Stimulated activated naive CD8-positive, alpha-beta T cell treated with anti-CD3 and anti-CD28 coated beads, Interleukin-15, amount 100 ng/mL, for 72 hours (primary cell): ENCODE data around the gene CDCP2.
"Not testable (repeated sequence)": the region's sequence is repeated elsewhere in the genome, so short reads cannot be mapped to it uniquely, and the experiment has no call there.

Experiments
- ATAC-seq: fragments of 150-1000 bp; cut with Tn5 transposase; 2 replicates; pipeline ENCODE4 v1.10.0; 2021; ENCODE audit warnings: mild to moderate bottlenecking, moderate library complexity
- DNase-seq, 2 donors: peaks; one replicate each; pipeline ENCODE4 v3.0.0; 2021 to 2022
- H3K27ac Mint-ChIP-seq, 2 donors: one replicate each; pipeline ENCODE4 v1.8.0; 2022; ENCODE audit warnings: mild to moderate bottlenecking in 2 of 2, mixed read lengths in 2 of 2, moderate library complexity in 2 of 2
- H3K27me3 Mint-ChIP-seq: one replicate; pipeline ENCODE4 v1.8.0; 2022; ENCODE audit warnings: mixed read lengths
- H3K4me1 Mint-ChIP-seq: one replicate; pipeline ENCODE4 v1.8.0; 2022; ENCODE audit warnings: mild to moderate bottlenecking, mixed read lengths
- H3K4me3 Mint-ChIP-seq, 2 donors: one replicate each; pipeline ENCODE4 v1.8.0; 2022; ENCODE audit warnings: mild to moderate bottlenecking in 2 of 2, mixed read lengths in 2 of 2, moderate library complexity in 1 of 2
- H3K9me3 Mint-ChIP-seq, 2 donors: one replicate each; pipeline ENCODE4 v1.8.0; 2022; ENCODE audit warnings: mixed read lengths in 2 of 2

Gene CDCP2

DNA sequence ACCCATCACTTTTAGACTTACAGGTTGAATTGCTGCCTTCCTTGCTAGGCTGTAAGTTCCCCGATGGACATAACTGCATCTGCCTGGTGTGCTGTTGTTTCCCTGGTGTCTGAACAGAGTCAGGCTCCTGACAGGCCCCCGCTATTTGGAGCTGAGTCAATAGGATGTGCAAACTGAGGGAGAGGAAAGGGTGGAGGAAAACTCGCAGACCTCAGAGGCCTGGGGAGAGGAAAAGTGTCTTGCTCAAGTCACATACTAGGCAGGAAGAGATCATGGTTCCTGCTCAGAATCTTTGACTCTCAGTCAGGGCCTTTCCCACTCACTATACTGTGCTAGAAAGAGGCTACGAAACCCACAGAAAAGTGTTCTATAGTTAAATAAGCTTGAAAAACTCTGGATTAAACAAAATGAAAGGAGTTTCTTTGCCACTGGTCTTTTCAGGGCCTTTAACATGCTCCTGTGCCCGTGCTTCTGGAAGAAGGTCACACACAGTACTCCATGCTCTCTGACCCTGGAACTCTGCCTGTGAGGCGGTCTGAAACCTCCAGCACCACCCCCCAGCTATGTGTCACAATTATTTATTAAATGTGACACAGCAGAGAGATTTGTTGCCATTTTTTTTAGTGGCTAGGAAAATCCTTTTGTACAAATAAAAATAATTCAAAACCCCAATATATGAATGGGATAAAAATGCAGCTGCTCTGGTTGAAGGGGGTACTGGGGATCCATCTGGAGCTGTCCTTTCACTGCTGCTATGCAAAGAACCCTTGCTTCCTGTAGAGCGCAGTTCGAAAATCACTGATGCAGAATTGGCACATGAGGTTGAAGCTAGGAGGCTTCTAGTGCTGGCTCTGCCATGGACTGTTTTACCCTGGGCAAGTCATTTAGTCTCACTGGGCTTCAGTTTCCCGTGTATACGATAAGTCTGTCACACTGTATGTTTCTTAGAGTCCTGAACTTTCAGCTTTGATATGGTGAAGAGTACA, 20.1 kb upstream of the CDCP2 start:
- DNase-seq (no peak), ATAC-seq (no peak)
- Mint-ChIP-seq H3K9me3 (no peaks in the 10 kb centered on the region), H3K27me3 (no peaks in the 10 kb centered on the region), H3K4me1 (peaks cover 13% of the 10 kb centered on the region), H3K27ac (no peak overlapping the region), H3K4me3 (no peak overlapping the region)

DNA sequence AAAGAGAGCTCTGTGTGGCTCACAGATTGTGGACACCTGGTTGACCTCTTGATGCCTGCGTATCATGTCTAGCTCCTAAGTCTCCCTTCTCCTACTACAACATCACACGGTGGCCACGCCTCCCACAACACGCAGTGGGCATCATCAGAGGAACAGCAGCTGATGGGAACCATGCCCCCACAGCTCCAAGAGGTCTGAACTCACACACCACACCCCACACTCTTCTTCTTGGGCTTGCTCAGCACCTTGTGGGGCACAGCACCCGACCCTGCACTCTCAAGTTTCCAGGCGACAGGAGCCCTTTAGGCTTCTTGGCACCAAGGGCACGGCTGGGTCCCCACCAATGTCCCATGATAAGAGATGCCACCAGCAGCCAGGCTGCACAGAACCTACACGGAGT, 18.8 kb upstream of the CDCP2 start:
- H3K4me1 Mint-ChIP-seq, result peaks cover 13% of the 10 kb centered on the region
- H3K27ac Mint-ChIP-seq, result peak overlapping the region; percentile 28 to 64
- no peaks in the 10 kb centered on the region for H3K27me3 Mint-ChIP-seq
- ATAC-seq, result no peak
- no peaks in the 10 kb centered on the region for H3K9me3 Mint-ChIP-seq
- no peak overlapping the region for H3K4me3 Mint-ChIP-seq
- no peak for DNase-seq

DNA sequence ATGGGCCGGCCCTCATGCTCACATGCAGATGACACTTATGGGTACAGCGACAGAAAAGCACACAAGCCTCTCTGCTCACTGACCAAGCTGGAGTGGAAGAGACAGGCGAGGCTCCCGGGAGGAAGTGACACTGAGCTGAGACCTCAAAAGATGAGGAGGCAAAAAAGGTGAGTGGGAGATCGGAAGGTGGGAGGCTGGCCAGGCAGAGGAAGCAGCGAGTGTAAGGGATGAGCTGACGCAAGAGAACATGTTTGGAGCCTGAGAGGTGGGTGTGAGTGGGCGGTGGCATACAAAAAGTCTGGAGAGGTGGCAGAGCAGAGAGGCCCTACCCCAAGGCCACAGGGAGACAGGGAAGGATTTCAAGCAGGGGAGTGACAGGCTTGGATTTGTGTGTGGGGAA, 18.2 kb upstream of the CDCP2 start:
- DNase-seq, result no peak
- H3K27ac Mint-ChIP-seq, result peak overlapping the region in 1 of 2 donors; percentile 7
- H3K4me3 Mint-ChIP-seq, result no peak overlapping the region
- H3K4me1 Mint-ChIP-seq, result peaks cover 13% of the 10 kb centered on the region
- no peaks in the 10 kb centered on the region for H3K9me3 Mint-ChIP-seq
- no peaks in the 10 kb centered on the region for H3K27me3 Mint-ChIP-seq
- ATAC-seq, result no peak

DNA sequence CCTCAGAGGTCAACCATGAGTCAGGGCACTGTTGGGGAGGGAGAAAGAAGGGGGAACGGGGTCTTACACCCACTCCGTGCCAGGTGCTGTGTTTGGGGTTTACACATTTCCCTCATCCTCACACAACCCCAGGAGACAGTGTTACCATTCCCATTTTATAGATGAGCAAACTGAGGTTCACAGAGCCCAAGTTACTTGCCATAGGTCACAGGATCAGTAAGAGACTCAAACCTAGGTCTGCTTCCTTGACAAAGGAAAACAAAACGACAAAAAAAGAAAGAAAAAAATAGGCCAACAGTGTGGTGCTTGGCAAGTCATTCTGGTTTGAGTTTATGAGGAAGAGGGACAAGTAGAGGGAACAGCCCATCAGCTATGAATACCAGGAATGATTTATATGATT, 16.3 kb upstream of the CDCP2 start:
- no peaks in the 10 kb centered on the region for H3K27me3 Mint-ChIP-seq
- no peak overlapping the region for H3K4me3 Mint-ChIP-seq
- no peaks in the 10 kb centered on the region for H3K9me3 Mint-ChIP-seq
- DNase-seq (no peak), ATAC-seq (no peak)
- H3K27ac Mint-ChIP-seq, result no peak overlapping the region
- peaks cover 13% of the 10 kb centered on the region for H3K4me1 Mint-ChIP-seq

DNA sequence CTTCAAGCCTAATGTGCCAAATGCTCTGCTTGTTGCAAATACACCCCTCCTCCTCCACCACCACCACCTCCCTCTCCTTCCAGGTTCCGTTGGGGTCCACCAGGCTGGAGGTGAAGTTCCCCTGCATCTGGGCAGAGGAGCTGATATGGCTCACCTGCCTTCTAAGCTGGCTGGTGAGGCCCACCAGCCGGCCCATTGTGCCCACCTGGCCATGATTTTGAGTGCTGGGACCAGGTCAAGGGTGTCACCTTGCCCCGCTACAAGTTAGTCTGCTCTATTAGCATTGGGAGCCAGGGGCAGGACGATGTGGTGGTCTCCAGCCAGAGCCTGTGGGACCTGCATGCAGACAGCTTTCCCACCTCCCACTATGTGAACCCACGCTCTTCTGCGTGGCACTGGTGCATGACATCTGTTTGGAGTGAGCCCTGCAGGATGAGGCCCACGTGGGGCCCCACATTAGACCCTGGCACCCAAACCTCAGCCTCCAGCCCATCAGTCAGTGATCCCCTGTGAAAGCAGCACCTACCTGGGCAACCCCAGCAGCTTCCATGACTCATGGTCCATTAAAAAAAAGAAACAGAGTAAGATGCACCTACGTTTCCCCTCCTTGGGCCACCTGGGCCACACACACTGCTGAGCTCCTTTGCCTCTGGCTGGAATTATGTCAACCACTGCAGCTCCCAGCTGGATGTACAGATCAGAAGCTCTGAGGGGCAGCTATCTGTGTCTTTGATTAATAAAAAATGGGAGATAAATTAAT, 15.6 kb upstream of the CDCP2 start:
- Mint-ChIP-seq H3K4me1 (peaks cover 13% of the 10 kb centered on the region), H3K9me3 (no peaks in the 10 kb centered on the region), H3K4me3 (no peak overlapping the region), H3K27ac (peak overlapping the region in 1 of 2 donors; percentile 38), H3K27me3 (no peaks in the 10 kb centered on the region)
- no peak for DNase-seq
- no peak for ATAC-seq

DNA sequence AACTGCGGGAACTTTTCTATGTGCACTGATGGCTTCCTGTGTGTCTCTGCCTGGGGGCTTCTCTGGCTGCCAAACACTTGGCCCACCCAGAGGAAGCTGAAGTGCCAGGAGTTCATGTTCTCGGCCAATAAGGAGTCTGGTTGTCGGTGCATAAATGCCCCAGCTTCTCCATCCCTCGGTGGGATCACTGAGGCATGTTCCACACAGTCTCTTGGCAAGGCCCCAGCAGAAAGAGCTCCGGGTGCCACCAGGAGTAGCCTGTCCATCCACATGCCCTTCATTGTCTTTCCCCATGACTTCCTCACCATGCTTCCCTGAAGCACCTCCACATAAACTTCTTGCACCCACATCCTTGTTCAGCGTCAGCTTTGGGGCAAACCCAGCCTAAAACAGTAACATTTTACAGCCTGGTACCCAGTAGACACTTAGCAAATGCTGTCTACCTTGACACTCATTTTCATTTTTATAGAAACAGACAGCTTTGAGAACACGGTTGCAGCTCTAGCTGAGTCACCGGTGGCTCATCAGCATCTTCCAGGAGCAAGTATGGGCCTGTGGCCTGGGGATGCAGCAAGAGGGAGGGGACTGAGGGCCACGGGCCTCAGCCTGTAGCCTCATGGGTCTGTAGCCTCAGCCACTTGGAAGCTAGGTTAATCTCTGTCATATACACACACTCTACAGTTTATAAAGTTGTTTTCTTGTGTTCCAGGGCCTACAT, 14.8 kb upstream of the CDCP2 start:
- no peak for DNase-seq
- H3K27me3 Mint-ChIP-seq, result no peaks in the 10 kb centered on the region

DNA sequence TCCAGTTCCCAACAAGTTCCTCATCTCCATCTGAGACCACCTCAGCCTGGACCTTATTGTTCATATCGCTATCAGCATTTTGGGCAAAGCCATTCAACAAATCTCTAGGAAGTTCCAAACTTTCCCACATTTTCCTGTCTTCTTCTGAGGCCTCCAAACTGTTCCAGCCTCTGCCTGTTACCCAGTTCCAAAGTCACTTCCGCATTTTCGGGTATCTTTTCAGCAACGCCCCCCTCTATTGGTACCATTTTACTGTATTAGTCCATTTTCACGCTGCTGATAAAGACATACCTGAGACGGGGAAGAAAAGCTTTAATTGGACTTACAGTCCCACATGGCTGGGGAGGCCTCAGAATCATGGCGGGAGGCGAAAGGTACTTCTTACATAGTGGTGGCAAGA, 13.6 kb upstream of the CDCP2 start:
- not testable (repeated sequence) for H3K27ac Mint-ChIP-seq, DNase-seq, H3K9me3 Mint-ChIP-seq, H3K27me3 Mint-ChIP-seq, ATAC-seq, H3K4me1 Mint-ChIP-seq, H3K4me3 Mint-ChIP-seq

More for the DNA sequence above, 14.8 kb upstream of the CDCP2 start:
- no peak for ATAC-seq
- Mint-ChIP-seq H3K9me3 (no peaks in the 10 kb centered on the region), H3K27ac (no peak overlapping the region), H3K4me3 (no peak overlapping the region), H3K4me1 (peaks cover 13% of the 10 kb centered on the region)

DNA sequence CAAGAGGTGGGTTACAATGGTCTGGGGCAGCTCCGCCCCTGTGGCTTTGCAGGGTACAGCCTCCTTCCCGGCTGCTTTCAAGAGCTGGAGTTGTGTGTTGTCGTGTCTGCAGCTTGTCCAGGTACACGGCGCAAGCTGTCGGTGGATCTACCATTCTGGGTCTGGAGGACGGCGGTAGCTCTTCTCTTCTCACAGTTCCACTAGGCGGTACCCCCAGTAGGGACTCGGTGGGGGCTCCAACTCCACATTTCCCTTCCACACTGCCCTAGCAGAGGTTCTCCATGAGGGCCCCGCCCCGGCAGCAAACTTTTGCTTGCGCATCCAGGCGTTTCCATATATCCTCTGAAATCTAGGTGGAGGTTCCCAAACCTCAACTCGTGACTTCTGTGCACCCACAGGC, 12.3 kb upstream of the CDCP2 start:
- no peak for ATAC-seq
- Mint-ChIP-seq H3K9me3 (no peaks in the 10 kb centered on the region), H3K4me3 (no peak overlapping the region), H3K27me3 (no peaks in the 10 kb centered on the region), H3K4me1 (no peaks in the 10 kb centered on the region), H3K27ac (no peak overlapping the region)
- no peak for DNase-seq

DNA sequence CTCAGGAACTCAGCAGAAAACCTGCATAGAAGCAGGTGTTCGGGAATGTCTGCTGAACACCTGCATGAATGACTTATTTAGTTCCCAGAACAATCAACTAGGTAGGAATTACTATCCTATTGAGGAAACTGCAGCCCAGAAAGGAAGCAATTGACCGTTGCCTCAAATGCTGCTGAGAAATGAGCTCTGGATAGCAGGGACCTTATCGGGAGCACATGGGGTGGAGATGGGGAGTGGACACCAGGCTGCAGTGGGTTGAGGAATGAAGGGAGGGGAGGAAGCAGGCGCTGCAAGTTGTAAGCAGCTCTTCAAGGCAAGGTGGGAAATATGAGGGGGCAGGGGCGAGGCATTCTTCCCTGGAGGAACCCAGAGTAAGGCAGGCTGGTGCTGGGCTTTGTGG, 10.8 kb upstream of the CDCP2 start:
- Mint-ChIP-seq H3K27ac (no peak overlapping the region), H3K9me3 (no peaks in the 10 kb centered on the region), H3K4me1 (no peaks in the 10 kb centered on the region), H3K27me3 (no peaks in the 10 kb centered on the region), H3K4me3 (no peak overlapping the region)
- DNase-seq (no peak), ATAC-seq (no peak)

DNA sequence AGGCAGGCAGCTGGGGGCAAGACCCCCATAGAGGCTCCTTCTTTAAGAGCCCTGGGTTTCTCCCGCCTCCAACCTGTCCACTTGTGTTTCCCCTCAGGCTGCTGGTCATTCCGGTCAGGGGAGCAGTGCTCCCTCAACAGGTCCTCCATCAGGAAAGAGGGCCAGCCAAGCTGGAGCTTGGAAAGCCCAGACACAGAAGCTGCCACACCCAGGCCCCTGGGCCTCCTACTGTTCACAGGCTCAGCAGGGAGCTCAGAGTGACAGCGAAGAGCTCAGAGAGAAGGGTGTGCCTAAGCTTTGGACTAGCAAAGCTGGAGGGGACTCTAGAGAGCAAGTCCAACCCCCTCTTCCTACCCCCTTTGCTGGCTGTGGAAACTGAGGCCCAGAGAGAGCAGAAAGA, 10.3 kb upstream of the CDCP2 start:
- no peak for DNase-seq
- no peaks in the 10 kb centered on the region for H3K27me3 Mint-ChIP-seq
- no peak overlapping the region for H3K4me3 Mint-ChIP-seq
- no peak for ATAC-seq
- H3K4me1 Mint-ChIP-seq, result no peaks in the 10 kb centered on the region
- no peak overlapping the region for H3K27ac Mint-ChIP-seq
- H3K9me3 Mint-ChIP-seq, result no peaks in the 10 kb centered on the region

DNA sequence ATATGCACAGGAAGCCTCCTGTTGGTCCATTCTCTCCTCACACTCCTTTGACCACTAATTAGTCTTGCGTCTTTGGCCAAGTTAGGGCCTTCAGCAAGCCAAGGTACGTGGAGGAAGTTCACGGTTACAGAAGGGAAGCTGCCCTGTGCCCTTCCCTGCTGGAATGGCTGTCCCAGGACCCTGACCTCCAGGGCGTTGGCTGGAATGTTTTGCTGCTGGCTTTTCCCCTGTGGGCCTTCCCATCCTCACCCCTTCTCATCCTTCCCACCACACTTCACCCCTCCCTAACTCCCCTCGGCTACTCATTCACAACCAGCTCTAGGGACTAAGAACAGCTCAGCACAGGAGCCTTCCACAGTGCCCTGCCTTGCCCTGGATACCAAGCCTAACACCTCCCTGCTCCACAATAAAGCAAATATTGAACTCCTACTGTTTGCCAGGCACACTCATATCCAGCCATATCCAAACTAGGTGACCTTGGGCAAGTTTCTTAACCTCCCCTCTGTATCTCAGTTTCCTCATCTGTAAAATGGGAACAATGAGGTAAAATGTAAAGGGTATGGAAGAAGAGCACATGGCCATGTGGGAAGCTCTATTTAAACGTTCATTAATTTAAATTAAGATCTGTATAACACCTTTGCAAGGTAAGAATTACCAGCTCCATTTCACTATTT, 8.8 kb upstream of the CDCP2 start:
- Mint-ChIP-seq H3K27me3 (no peaks in the 10 kb centered on the region), H3K4me3 (no peak overlapping the region), H3K4me1 (no peaks in the 10 kb centered on the region), H3K9me3 (no peaks in the 10 kb centered on the region), H3K27ac (peak overlapping the region in 1 of 2 donors; percentile 21)
- ATAC-seq (no peak), DNase-seq (no peak)

DNA sequence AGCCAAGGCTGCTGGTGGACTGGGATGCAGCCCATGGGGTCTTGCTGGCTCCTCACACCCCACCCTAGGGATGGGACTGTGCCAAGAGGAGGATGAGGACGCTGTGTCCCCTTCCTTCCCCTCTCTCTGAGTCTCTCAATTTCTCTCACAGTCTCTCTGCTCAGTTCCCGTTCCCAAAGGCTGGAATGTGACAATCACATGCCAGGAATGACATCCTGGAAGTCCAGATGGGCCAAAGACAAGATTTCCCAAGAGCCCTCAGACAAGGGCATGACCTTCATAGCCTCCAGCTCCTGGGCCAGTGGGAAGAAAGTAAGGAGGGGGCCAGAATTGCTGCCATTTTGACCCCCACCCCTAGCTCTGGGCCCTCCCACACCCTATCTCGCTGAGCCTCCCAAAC, 7.6 kb upstream of the CDCP2 start:
- Mint-ChIP-seq H3K27me3 (no peaks in the 10 kb centered on the region), H3K9me3 (no peaks in the 10 kb centered on the region), H3K4me1 (no peaks in the 10 kb centered on the region), H3K27ac (no peak overlapping the region), H3K4me3 (no peak overlapping the region)
- DNase-seq (no peak), ATAC-seq (no peak)

DNA sequence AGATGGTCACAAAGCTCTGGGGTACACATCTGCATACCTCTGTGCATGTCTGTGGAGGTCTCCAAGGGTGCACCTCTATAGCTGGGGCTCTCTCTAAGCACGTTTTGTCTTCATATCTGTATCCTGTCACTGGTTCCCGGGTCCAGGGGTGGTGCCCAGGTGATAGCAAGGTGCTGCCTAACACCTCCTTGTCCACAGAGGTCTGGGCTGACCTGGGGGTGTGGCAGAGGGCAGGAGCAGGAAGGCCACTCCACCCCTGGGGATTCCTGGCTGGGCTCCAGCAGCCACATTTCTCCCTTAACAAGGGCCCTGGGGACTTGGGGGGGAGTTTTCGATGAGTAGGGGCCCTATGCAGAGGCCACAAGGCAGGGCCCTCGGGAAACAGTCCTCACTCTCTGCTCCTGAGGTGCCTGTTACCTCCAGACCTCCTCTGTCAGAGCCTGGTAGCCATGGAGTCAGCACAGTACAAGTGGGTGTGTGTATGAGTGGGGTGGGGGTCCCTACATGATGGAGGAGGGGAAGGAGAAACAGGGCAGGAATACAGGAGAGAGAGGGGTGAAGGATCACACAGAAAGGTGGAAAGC, 7.0 kb upstream of the CDCP2 start:
- ATAC-seq (no peak), DNase-seq (no peak)
- H3K4me3 Mint-ChIP-seq, result no peak overlapping the region
- no peaks in the 10 kb centered on the region for H3K4me1 Mint-ChIP-seq
- H3K27ac Mint-ChIP-seq, result no peak overlapping the region
- H3K27me3 Mint-ChIP-seq, result no peaks in the 10 kb centered on the region
- no peaks in the 10 kb centered on the region for H3K9me3 Mint-ChIP-seq

DNA sequence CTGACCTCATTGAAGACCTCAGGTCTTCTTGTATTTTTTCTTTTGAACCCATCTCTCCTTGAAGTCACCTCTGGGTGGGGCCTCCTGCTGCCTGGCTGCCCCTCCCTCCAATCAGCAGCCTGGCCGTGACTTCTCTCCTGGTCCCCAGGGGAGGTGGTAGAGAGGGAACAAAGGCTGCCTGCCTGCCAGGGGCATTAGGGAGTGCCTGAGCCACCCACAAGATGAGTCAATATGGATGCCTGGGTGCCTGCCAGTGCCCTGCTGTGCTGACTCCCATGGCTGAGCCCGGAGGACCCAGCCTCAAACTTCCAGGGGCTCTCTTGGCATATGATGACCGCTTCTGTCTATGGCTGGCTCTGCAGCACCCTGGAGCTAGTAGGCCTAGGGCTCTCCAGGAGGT, 5.3 kb upstream of the CDCP2 start:
- H3K27me3 Mint-ChIP-seq, result no peaks in the 10 kb centered on the region
- no peaks in the 10 kb centered on the region for H3K9me3 Mint-ChIP-seq
- ATAC-seq (no peak), DNase-seq (no peak)
- H3K4me1 Mint-ChIP-seq, result no peaks in the 10 kb centered on the region
- no peak overlapping the region for H3K4me3 Mint-ChIP-seq
- no peak overlapping the region for H3K27ac Mint-ChIP-seq

DNA sequence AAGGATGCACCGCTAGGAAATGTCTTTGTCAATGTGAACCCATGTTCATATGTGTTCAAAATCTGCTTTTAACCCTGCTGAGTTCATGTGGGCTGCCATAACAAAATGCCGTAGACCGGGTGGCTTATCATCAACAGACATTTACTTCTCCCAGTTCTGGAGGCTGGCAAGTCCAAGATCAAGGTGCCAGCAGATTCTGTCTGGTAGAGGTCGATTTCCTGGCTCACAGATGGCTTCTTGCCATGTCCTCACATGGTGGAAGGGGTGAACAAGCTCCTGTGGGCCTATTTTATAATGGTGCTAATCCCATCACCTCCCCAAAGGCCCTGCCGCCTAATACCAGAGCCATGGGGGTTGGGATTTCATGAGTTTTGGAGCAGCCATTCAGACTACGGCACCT, 4.6 kb upstream of the CDCP2 start:
- H3K27me3 Mint-ChIP-seq, result no peaks in the 10 kb centered on the region
- ATAC-seq (no peak), DNase-seq (no peak)
- H3K9me3 Mint-ChIP-seq, result no peaks in the 10 kb centered on the region
- no peak overlapping the region for H3K4me3 Mint-ChIP-seq
- no peaks in the 10 kb centered on the region for H3K4me1 Mint-ChIP-seq
- no peak overlapping the region for H3K27ac Mint-ChIP-seq
